OCI-LY3 (cell line): ENCODE results near the gene PRR7.

Experiments used
- H2AFZ ChIP-seq: fragments of 200-600, 300-600 bp; shearing (Covaris generic); 2 replicates; pipeline ENCODE4 v1.6.0; 2014; ENCODE audit warnings: antibody characterized with exemption, low read depth, low read length
- H3K27ac ChIP-seq: fragments of 200-600, 300-600 bp; sonication (generic); 2 replicates; pipeline ENCODE4 v1.5.1; 2014; ENCODE audit warnings: mild to moderate bottlenecking, low read length, moderate library complexity, mixed read lengths
- H3K27me3 ChIP-seq: fragments of 200-600, 300-600 bp; sonication (generic); 2 replicates; pipeline ENCODE4 v1.6.1; 2014; ENCODE audit warnings: low read depth, low read length, mixed read lengths
- H3K36me3 ChIP-seq: fragments of 200-600, 300-600 bp; sonication (generic); replicated peaks from 2 replicates; pipeline ENCODE3; 2014; ENCODE audit warnings: low read depth, low read length, mixed read lengths
- H3K4me1 ChIP-seq: fragments of 300-600, 200-600 bp; sonication (generic); 2 replicates; pipeline ENCODE4 v1.6.1; 2014; ENCODE audit warnings: low read length, mixed read lengths
- H3K4me2 ChIP-seq: fragments of 200-600, 300-600 bp; sonication (generic); 2 replicates; pipeline ENCODE4 v1.6.1; 2014; ENCODE audit warnings: low read length, mixed read lengths
- H3K4me3 ChIP-seq: fragments of 300-600, 200-600 bp; sonication (generic); 2 replicates; pipeline ENCODE4 v1.5.1; 2014; ENCODE audit warnings: antibody characterized with exemption, mild to moderate bottlenecking, low read length, moderate library complexity
- H3K79me2 ChIP-seq: fragments of 300-600, 200-600 bp; shearing (Covaris generic); 2 replicates; pipeline ENCODE4 v1.6.1; 2014; ENCODE audit warnings: mild to moderate bottlenecking, low read length, mixed read lengths
- H3K9ac ChIP-seq: fragments of 300-600, 200-600 bp; shearing (Covaris generic); 2 replicates; pipeline ENCODE4 v1.6.0; 2014; ENCODE audit warnings: mild to moderate bottlenecking, low read length, moderate library complexity
- H3K9me3 ChIP-seq: fragments of 200-600, 300-600 bp; shearing (Covaris generic); 2 replicates; pipeline ENCODE4 v1.6.1; 2014; ENCODE audit warnings: low read length, mixed read lengths; ENCODE audit not compliant: insufficient read depth
- H4K20me1 ChIP-seq: fragments of 200-600, 300-600 bp; sonication (generic); 2 replicates; pipeline ENCODE4 v1.6.1; 2016; ENCODE audit warnings: low read length, mixed read lengths; ENCODE audit not compliant: insufficient read depth
- CTCF ChIP-seq: fragments of 200-600, 300-600 bp; sonication (generic); IDR thresholded peaks from 2 replicates; pipeline ENCODE4 v1.5.1; 2014; ENCODE audit warnings: antibody characterized with exemption, low read length, low read depth
- EZH2phosphoT487 ChIP-seq: fragments of 200-600 bp; shearing (Covaris generic); IDR thresholded peaks from 2 replicates; pipeline ENCODE4 v1.6.1; 2018; ENCODE audit warnings: antibody characterized with exemption, mixed run types, low read depth

Gene PRR7

GRCh38 chr5:177432143-177432838 lies 14.3 kb upstream of the PRR7 start:
- Histone ChIP-seq H3K27ac (no peak overlapping the region), H3K79me2 (peaks cover 32% of the 10 kb centered on the region), H3K9me3 (no peaks in the 10 kb centered on the region), H4K20me1 (peaks cover 21% of the 10 kb centered on the region), H3K36me3 (peaks cover 35% of the 10 kb centered on the region), H3K27me3 (no peaks in the 10 kb centered on the region), H3K4me3 (no peak overlapping the region), H3K4me2 (no peak overlapping the region; the same call in 1 of the 2 replicates), H2AFZ (no peak overlapping the region), H3K9ac (no peak overlapping the region), H3K4me1 (peaks cover 48% of the 10 kb centered on the region)
- TF ChIP-seq EZH2phosphoT487 (no peak), CTCF (no peak)

GRCh38 chr5:177432839-177433657 lies 13.6 kb upstream of the PRR7 start:
- H3K4me1 ChIP-seq = peaks cover 40% of the 10 kb centered on the region
- no peak overlapping the region for H3K4me2 ChIP-seq
- peaks cover 17% of the 10 kb centered on the region for H4K20me1 ChIP-seq
- H3K36me3 ChIP-seq = peaks cover 39% of the 10 kb centered on the region
- H3K27me3 ChIP-seq = no peaks in the 10 kb centered on the region
- no peak overlapping the region for H2AFZ ChIP-seq
- no peak overlapping the region for H3K9ac ChIP-seq
- no peak overlapping the region for H3K4me3 ChIP-seq
- peaks cover 25% of the 10 kb centered on the region for H3K79me2 ChIP-seq
- TF ChIP-seq EZH2phosphoT487 (no peak), CTCF (no peak)
- no peaks in the 10 kb centered on the region for H3K9me3 ChIP-seq
- H3K27ac ChIP-seq = no peak overlapping the region

GRCh38 chr5:177433658-177434217 lies 12.9 kb upstream of the PRR7 start:
- Histone ChIP-seq H3K4me2 (no peak overlapping the region), H3K4me3 (no peak overlapping the region), H3K9ac (no peak overlapping the region), H3K27me3 (no peaks in the 10 kb centered on the region), H4K20me1 (peaks cover 13% of the 10 kb centered on the region), H3K4me1 (peaks cover 33% of the 10 kb centered on the region), H3K9me3 (no peaks in the 10 kb centered on the region), H3K36me3 (peaks cover 38% of the 10 kb centered on the region), H3K79me2 (peaks cover 18% of the 10 kb centered on the region), H3K27ac (no peak overlapping the region), H2AFZ (no peak overlapping the region)
- TF ChIP-seq CTCF (no peak), EZH2phosphoT487 (no peak)

- H3K27me3 ChIP-seq = no peaks in the 10 kb centered on the region
- no peak overlapping the region for H3K9ac ChIP-seq
- TF ChIP-seq CTCF = no peak
- no peak overlapping the region for H3K27ac ChIP-seq
- H3K79me2 ChIP-seq = peaks cover 11% of the 10 kb centered on the region
- H3K4me2 ChIP-seq = no peak overlapping the region
- H3K4me1 ChIP-seq = peaks cover 26% of the 10 kb centered on the region
- H3K9me3 ChIP-seq = no peaks in the 10 kb centered on the region
- H3K36me3 ChIP-seq = peaks cover 38% of the 10 kb centered on the region
- H4K20me1 ChIP-seq = peaks cover 7% of the 10 kb centered on the region
- H3K4me3 ChIP-seq = no peak overlapping the region
- no peak overlapping the region for H2AFZ ChIP-seq
These were observed 12.2 kb upstream of the PRR7 start for GRCh38 chr5:177434437-177434836.
